ENCODE data around the gene GPR152.

Gene GPR152

GRCh38 chr11:67495234-67496005 is 42.9 kb upstream of the GPR152 start:
- no peak overlapping the region for H2AFZ ChIP-seq (ENCODE audit: low read length)
- H3K4ac ChIP-seq (ENCODE audit: low read length), result no peak overlapping the region
- peaks cover 63 to 90% of the 10 kb centered on the region in 2 donors for H3K36me3 ChIP-seq (replicated peaks in 1 of 2; ENCODE audit: control insufficient read depth in 2 of 2, insufficient read depth in 2 of 2, low read length in 2 of 2)
- H2BK15ac ChIP-seq (ENCODE audit: low read length), result no peak overlapping the region
- no peak overlapping the region for H4K91ac ChIP-seq (ENCODE audit: low read depth, low read length, poor library complexity)
- no peak overlapping the region for H2BK120ac ChIP-seq (ENCODE audit: low read depth, low read length)
- H2AK5ac ChIP-seq (ENCODE audit: low read depth, low read length), result no peak overlapping the region
- no peaks in the 10 kb centered on the region for H3K4me1 ChIP-seq (ENCODE audit: control insufficient read depth in 2 of 2, insufficient read depth in 1 of 2, low read depth in 1 of 2, low read length in 2 of 2)
- no peak overlapping the region for H3K4me3 ChIP-seq (ENCODE audit: low read length in 2 of 2)
- WGBS, 2 donors (ENCODE audit: extremely low coverage in 2 of 2, insufficient read length in 2 of 2, insufficient replicate concordance in 1 of 2), result no CpG with 5 or more reads among the region's 16 CpGs
- DNase-seq (ENCODE audit: low spot score), result no peak
- no peak overlapping the region for H3K9ac ChIP-seq (ENCODE audit: low read depth, low read length, poor library complexity)
- no peak overlapping the region for H2BK5ac ChIP-seq (ENCODE audit: low read length)
- H4K8ac ChIP-seq (ENCODE audit: low read depth, low read length), result peak overlapping the region; percentile 43
- no peaks in the 10 kb centered on the region for H3K9me3 ChIP-seq (replicated peaks in 1 of 2; ENCODE audit: control insufficient read depth in 2 of 2, insufficient read depth in 1 of 2, low read depth in 1 of 2, low read length in 2 of 2)
- H3K18ac ChIP-seq (ENCODE audit: low read length), result peak overlapping the region; percentile 17
- no peak overlapping the region for H3K14ac ChIP-seq (ENCODE audit: low read length)
- no peak overlapping the region for H3K4me2 ChIP-seq (ENCODE audit: insufficient read depth, low read length, poor library complexity, severe bottlenecking)
- H3K27ac ChIP-seq (replicated peaks; ENCODE audit: low read length), result no peak overlapping the region
- no peak overlapping the region for H3K23ac ChIP-seq (ENCODE audit: low read depth, low read length, poor library complexity)
- H3K27me3 ChIP-seq (ENCODE audit: control insufficient read depth in 3 of 3, insufficient read depth in 3 of 3, low read depth in 1 of 3, low read length in 3 of 3), result no peaks in the 10 kb centered on the region
- peaks cover 12% of the 10 kb centered on the region for H3K79me1 ChIP-seq (ENCODE audit: low read depth, low read length)
- no peak overlapping the region for H2BK12ac ChIP-seq (ENCODE audit: low read length)

GRCh38 chr11:67494371-67495233 is 42.1 kb upstream of the GPR152 start:
- no peak overlapping the region for H2AK5ac ChIP-seq (ENCODE audit: low read depth, low read length)
- H3K9me3 ChIP-seq (replicated peaks in 1 of 2; ENCODE audit: control insufficient read depth in 2 of 2, insufficient read depth in 1 of 2, low read depth in 1 of 2, low read length in 2 of 2), result no peaks in the 10 kb centered on the region
- H4K91ac ChIP-seq (ENCODE audit: low read depth, low read length, poor library complexity), result no peak overlapping the region
- peaks cover 9% of the 10 kb centered on the region for H3K79me1 ChIP-seq (ENCODE audit: low read depth, low read length)
- peak overlapping the region; percentile 17 for H3K18ac ChIP-seq (ENCODE audit: low read length)
- H3K27me3 ChIP-seq (ENCODE audit: control insufficient read depth in 3 of 3, insufficient read depth in 3 of 3, low read depth in 1 of 3, low read length in 3 of 3), result no peaks in the 10 kb centered on the region
- H4K8ac ChIP-seq (ENCODE audit: low read depth, low read length), result no peak overlapping the region
- H3K4ac ChIP-seq (ENCODE audit: low read length), result no peak overlapping the region
- peaks cover 65 to 90% of the 10 kb centered on the region in 2 donors for H3K36me3 ChIP-seq (replicated peaks in 1 of 2; ENCODE audit: control insufficient read depth in 2 of 2, insufficient read depth in 2 of 2, low read length in 2 of 2)
- no peak overlapping the region for H2AFZ ChIP-seq (ENCODE audit: low read length)
- no peak overlapping the region for H3K14ac ChIP-seq (ENCODE audit: low read length)
- H2BK120ac ChIP-seq (ENCODE audit: low read depth, low read length), result no peak overlapping the region
- H3K4me1 ChIP-seq (ENCODE audit: control insufficient read depth in 2 of 2, insufficient read depth in 1 of 2, low read depth in 1 of 2, low read length in 2 of 2), result no peaks in the 10 kb centered on the region
- WGBS, 2 donors (ENCODE audit: extremely low coverage in 2 of 2, insufficient read length in 2 of 2, insufficient replicate concordance in 1 of 2), result no CpG with 5 or more reads among the region's 59 CpGs
- H3K27ac ChIP-seq (replicated peaks; ENCODE audit: low read length), result no peak overlapping the region
- no peak overlapping the region for H3K23ac ChIP-seq (ENCODE audit: low read depth, low read length, poor library complexity)
- H2BK5ac ChIP-seq (ENCODE audit: low read length), result no peak overlapping the region
- H3K4me2 ChIP-seq (ENCODE audit: insufficient read depth, low read length, poor library complexity, severe bottlenecking), result no peak overlapping the region
- no peak for DNase-seq (ENCODE audit: low spot score)
- no peak overlapping the region for H3K4me3 ChIP-seq (ENCODE audit: low read length in 2 of 2)
- H2BK12ac ChIP-seq (ENCODE audit: low read length), result no peak overlapping the region
- no peak overlapping the region for H3K9ac ChIP-seq (ENCODE audit: low read depth, low read length, poor library complexity)
- no peak overlapping the region for H2BK15ac ChIP-seq (ENCODE audit: low read length)

GRCh38 chr11:67493548-67494370 is 41.2 kb upstream of the GPR152 start:
- Histone ChIP-seq H2AK5ac (ENCODE audit: low read depth, low read length) (no peak overlapping the region), H2AFZ (ENCODE audit: low read length) (no peak overlapping the region), H3K18ac (ENCODE audit: low read length) (no peak overlapping the region), H3K14ac (ENCODE audit: low read length) (no peak overlapping the region), H3K36me3 (replicated peaks in 1 of 2; ENCODE audit: control insufficient read depth in 2 of 2, insufficient read depth in 2 of 2, low read length in 2 of 2) (peaks cover 68 to 95% of the 10 kb centered on the region in 2 donors), H2BK12ac (ENCODE audit: low read length) (no peak overlapping the region), H3K27me3 (ENCODE audit: control insufficient read depth in 3 of 3, insufficient read depth in 3 of 3, low read depth in 1 of 3, low read length in 3 of 3) (no peaks in the 10 kb centered on the region), H3K4me1 (ENCODE audit: control insufficient read depth in 2 of 2, insufficient read depth in 1 of 2, low read depth in 1 of 2, low read length in 2 of 2) (no peaks in the 10 kb centered on the region), H3K79me1 (ENCODE audit: low read depth, low read length) (peaks cover 9% of the 10 kb centered on the region), H3K4me3 (ENCODE audit: low read length in 2 of 2) (no peak overlapping the region), H3K23ac (ENCODE audit: low read depth, low read length, poor library complexity) (no peak overlapping the region), H4K91ac (ENCODE audit: low read depth, low read length, poor library complexity) (no peak overlapping the region), H2BK120ac (ENCODE audit: low read depth, low read length) (no peak overlapping the region), H3K4me2 (ENCODE audit: insufficient read depth, low read length, poor library complexity, severe bottlenecking) (no peak overlapping the region), H4K8ac (ENCODE audit: low read depth, low read length) (peak overlapping the region; percentile 92), H2BK5ac (ENCODE audit: low read length) (no peak overlapping the region), H3K4ac (ENCODE audit: low read length) (no peak overlapping the region), H3K27ac (replicated peaks; ENCODE audit: low read length) (no peak overlapping the region), H3K9me3 (replicated peaks in 1 of 2; ENCODE audit: control insufficient read depth in 2 of 2, insufficient read depth in 1 of 2, low read depth in 1 of 2, low read length in 2 of 2) (no peaks in the 10 kb centered on the region), H3K9ac (ENCODE audit: low read depth, low read length, poor library complexity) (no peak overlapping the region), H2BK15ac (ENCODE audit: low read length) (no peak overlapping the region)
- WGBS, 2 donors (ENCODE audit: extremely low coverage in 2 of 2, insufficient read length in 2 of 2, insufficient replicate concordance in 1 of 2), result no CpG with 5 or more reads among the region's 65 CpGs
- no peak for DNase-seq (ENCODE audit: low spot score)
